ENCODE measurements around the gene FSD2.
"Not testable (repeated sequence)": the region's sequence is repeated elsewhere in the genome, so short reads cannot be mapped to it uniquely, and the experiment has no call there.

Gene FSD2

DNA sequence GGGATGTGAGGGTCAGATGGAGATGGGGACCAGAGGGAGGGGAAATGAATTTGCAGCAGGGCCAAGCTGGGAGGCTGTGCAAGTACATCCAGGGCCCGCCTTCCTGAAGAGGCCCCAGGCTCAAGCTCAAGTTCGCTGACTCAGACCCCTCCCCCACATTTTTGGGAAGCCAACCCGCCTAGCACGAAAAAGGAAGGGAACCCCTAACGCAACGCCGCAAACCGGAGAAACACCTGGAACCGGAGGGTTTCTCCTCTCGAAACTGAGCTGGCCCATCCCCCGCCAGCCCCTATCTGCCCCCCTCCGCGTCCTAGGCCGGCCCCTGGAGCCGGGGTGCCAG lies 96.8 kb downstream of the FSD2 start:
- H3K27ac Mint-ChIP-seq = no peak overlapping the region
- H3K4me1 Mint-ChIP-seq (ENCODE audit: low read depth) = no peaks in the 10 kb centered on the region
- H3K4me3 Mint-ChIP-seq = no peak overlapping the region

DNA sequence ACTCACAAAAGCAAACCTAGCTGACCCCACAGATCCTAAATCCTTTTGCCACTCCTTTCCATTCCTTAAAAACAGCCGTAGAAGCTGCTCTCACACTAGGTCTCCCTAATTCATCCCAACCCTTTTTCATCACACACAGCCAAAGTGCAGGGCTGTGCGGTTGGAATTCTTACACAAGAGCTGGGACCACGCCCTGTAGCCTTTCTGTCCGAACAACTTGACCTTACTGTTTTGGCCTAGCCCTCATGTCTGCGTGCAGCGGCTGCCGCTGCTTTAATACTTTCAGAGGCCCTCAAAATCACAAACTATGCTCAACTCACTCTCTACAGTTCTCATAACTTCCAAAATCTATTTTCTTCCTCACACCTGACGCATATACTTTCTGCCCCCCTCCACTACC lies 100.0 kb downstream of the FSD2 start:
- H3K4me1 Mint-ChIP-seq (ENCODE audit: low read depth); H3K36me3 Mint-ChIP-seq (ENCODE audit: low read depth); H3K9me3 Mint-ChIP-seq; H3K27ac Mint-ChIP-seq; H3K27me3 Mint-ChIP-seq; H3K4me3 Mint-ChIP-seq: not testable (repeated sequence)

More for the DNA sequence above, 96.8 kb downstream of the FSD2 start:
- peaks cover 9% of the 10 kb centered on the region for H3K27me3 Mint-ChIP-seq
- H3K36me3 Mint-ChIP-seq (ENCODE audit: low read depth) = no peaks in the 10 kb centered on the region
- no peaks in the 10 kb centered on the region for H3K9me3 Mint-ChIP-seq
